SKM-1 treated with dmso at 0.1 percent for 144 hours (cell line): ENCODE measurements around the gene PVALEF.

Experiments used
- DNase-seq: peaks from one replicate; lab custom pipeline; 2025; ENCODE audit not compliant: unreplicated experiment; lab: John Stamatoyannopoulos, UW

The PVALEF gene

GRCh38 chr17:81180836-81181810 lies 15.8 kb downstream of the PVALEF start:
- DNase-seq = no peak

- no peak for DNase-seq
Observed at GRCh38 chr17:81181811-81182185, 16.5 kb downstream of the PVALEF start.

GRCh38 chr17:81182596-81182995 lies 17.3 kb downstream of the PVALEF start:
- DNase-seq = no peak

GRCh38 chr17:81183316-81183715 lies 18.0 kb downstream of the PVALEF start:
- no peak for DNase-seq

GRCh38 chr17:81183807-81184206 lies 18.5 kb downstream of the PVALEF start:
- DNase-seq = no peak

GRCh38 chr17:81184555-81184954 lies 19.2 kb downstream of the PVALEF start:
- no peak for DNase-seq

GRCh38 chr17:81186203-81186602 lies 20.9 kb downstream of the PVALEF start:
- DNase-seq = no peak

- no peak for DNase-seq
Observed at GRCh38 chr17:81187120-81187519, 21.8 kb downstream of the PVALEF start.

GRCh38 chr17:81187586-81188490 lies 22.5 kb downstream of the PVALEF start:
- no peak for DNase-seq

- no peak for DNase-seq
Observed at GRCh38 chr17:81188491-81188840, 23.2 kb downstream of the PVALEF start.

- no peak for DNase-seq
Observed at GRCh38 chr17:81189016-81189415, 23.7 kb downstream of the PVALEF start.

- no peak for DNase-seq
Observed at GRCh38 chr17:81189670-81190530, 24.6 kb downstream of the PVALEF start.

GRCh38 chr17:81190591-81190990 lies 25.3 kb downstream of the PVALEF start:
- no peak for DNase-seq

GRCh38 chr17:81191116-81191515 lies 25.8 kb downstream of the PVALEF start:
- no peak for DNase-seq

- no peak for DNase-seq
Observed at GRCh38 chr17:81191646-81192045, 26.3 kb downstream of the PVALEF start.

- DNase-seq = no peak
Observed at GRCh38 chr17:81192386-81193050, 27.2 kb downstream of the PVALEF start.

GRCh38 chr17:81193051-81193410 lies 27.7 kb downstream of the PVALEF start:
- no peak for DNase-seq

- DNase-seq = no peak
Observed at GRCh38 chr17:81193470-81194224, 28.3 kb downstream of the PVALEF start.

- DNase-seq = no peak
Observed at GRCh38 chr17:81194225-81194760, 29.0 kb downstream of the PVALEF start.
